GM10266 (cell line): ENCODE measurements around the gene RIMS3.
A peak's percentile ranks its signal among the peaks of the same experiment; 100 is the strongest.

Source experiments
- DNase-seq: peaks from one replicate; pipeline ENCODE4 v3.0.0; 2012; ENCODE audit errors: extremely low spot score
- CTCF ChIP-seq: IDR thresholded peaks from 2 replicates; pipeline ENCODE4 v1.5.1; 2012; ENCODE audit warnings: mild to moderate bottlenecking, low read depth; ENCODE audit not compliant: control insufficient read depth, insufficient read depth; ENCODE audit errors: missing control alignments

The RIMS3 gene

GRCh38 chr1:40699787-40700186 lies 34.3 kb upstream of the RIMS3 start:
- TF ChIP-seq CTCF = no peak
- DNase-seq = peak; percentile 48

- DNase-seq = no peak
- no peak for TF ChIP-seq CTCF
These were observed 32.0 kb upstream of the RIMS3 start for GRCh38 chr1:40697436-40697835.

- no peak for TF ChIP-seq CTCF
- DNase-seq = no peak
These were observed 30.8 kb upstream of the RIMS3 start for GRCh38 chr1:40696294-40696693.

GRCh38 chr1:40694353-40694874 lies 28.9 kb upstream of the RIMS3 start:
- DNase-seq = peak; percentile 27
- no peak for TF ChIP-seq CTCF

- no peak for TF ChIP-seq CTCF
These were observed 27.9 kb upstream of the RIMS3 start for GRCh38 chr1:40693425-40693824.

GRCh38 chr1:40692429-40692895 lies 27.0 kb upstream of the RIMS3 start:
- TF ChIP-seq CTCF = no peak
- no peak for DNase-seq

More at GRCh38 chr1:40693425-40693824, 27.9 kb upstream of the RIMS3 start:
- DNase-seq = no peak

GRCh38 chr1:40691538-40692428 lies 26.3 kb upstream of the RIMS3 start, which contains the start of gene NFYC:
Gene NFYC (plus strand): TSS chr1:40691704. CDS start chr1:40738844, 47,140 bp downstream.
- TF ChIP-seq CTCF = no peak
- DNase-seq = peak; percentile 94
